GM21825 (cell line): ENCODE measurements around the gene RMND5A.

Source experiments
- ATAC-seq: cut with Tn5 transposase; IDR thresholded peaks from one replicate; pipeline ENCODE4 v1.9.1; 2021; ENCODE audit warnings: mild to moderate bottlenecking, moderate library complexity; ENCODE audit not compliant: unreplicated experiment

The RMND5A gene

GRCh38 chr2:86790134-86790675 is 70.1 kb downstream of the RMND5A start:
- ATAC-seq, result no peak

DNA sequence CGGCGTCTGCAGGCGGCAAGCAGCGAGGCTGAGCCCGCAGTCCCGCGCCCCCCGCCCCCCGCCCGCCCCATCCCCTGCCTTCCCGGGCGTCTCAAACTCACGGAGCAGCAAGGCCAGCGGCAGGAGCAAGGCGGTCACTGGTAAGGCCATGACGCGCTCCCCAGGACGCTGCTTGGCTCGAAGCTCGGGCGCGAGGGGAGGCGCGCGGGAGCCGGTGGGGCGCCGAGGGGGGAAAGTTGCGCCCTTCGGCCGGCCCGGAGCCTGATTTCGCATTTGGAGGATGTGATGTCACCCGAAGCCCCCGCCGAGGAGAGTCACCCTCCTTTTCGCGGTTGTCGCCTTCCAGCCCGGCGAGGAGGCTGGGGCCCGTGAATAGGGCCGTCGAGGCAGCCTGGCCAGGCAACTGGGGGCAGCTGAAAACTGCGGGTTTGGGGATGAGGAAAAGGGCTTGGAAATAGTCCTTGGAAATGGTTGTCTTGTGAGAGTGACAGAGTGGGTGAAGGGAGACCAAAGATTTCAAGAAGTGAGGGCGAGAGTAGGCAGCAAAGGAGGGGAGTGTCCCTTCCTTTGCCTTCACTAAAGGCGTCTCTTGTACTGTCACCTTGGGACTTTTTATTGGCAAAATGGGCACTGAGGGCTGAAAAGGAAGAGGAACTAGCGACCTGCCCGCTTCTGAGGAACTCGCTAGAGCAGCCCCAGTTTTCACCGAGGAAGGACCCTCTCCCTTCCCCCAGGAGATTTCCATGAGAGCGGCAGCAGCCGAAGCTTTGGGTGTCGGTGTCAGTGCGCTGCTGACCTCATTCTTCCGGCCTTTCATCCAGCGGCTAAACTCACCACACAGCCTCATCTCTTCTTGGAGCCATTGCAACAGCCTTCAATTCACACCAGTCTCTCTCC is 70.8 kb downstream of the RMND5A start, which contains the start of gene CD8A:
CD8A (minus strand) TSS at position 238 of the 897 bp plus-strand sequence; CDS start at position 150, 88 bp downstream.
- no peak for ATAC-seq

DNA sequence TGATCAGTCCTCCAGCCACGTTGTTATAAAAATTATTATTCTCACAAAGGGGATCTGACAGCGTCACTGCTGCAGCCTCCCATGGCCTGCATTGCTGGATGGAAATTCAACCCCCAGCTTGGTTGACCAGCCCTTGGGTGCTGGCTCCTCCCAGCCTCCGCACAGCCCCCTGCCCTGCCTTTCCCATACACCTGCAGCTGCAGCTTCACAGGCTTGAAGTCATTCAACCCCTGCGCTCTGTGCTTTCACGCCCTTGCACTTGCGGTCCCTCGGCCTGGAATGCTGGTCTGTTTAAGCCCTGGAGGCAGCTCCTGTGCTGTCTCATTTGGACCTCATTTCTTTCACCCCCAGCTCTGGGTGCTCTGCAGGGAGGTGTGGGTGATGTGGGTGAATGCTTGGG is 71.5 kb downstream of the RMND5A start:
- ATAC-seq, result no peak

DNA sequence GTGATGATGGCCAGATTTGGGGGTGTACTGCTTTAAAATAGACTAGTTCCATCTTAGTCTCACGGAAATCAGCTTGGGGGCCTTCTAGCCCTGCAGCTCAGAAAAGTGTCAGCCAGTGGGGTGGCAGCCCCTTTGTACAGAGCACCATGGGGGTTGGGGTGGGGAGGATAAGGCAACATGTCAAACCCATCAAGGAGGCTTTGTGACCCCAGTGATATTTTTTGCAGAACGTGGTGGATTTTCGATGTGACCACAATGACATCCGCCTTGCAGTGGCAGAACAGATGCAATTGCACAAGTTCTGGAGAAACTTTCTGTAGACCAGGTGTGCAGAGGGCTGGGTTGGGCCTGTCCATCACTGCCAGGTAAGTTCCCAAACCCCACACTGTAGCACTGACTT is 73.7 kb downstream of the RMND5A start:
- no peak for ATAC-seq

GRCh38 chr2:86794861-86795260 is 74.8 kb downstream of the RMND5A start:
- ATAC-seq, result no peak

DNA sequence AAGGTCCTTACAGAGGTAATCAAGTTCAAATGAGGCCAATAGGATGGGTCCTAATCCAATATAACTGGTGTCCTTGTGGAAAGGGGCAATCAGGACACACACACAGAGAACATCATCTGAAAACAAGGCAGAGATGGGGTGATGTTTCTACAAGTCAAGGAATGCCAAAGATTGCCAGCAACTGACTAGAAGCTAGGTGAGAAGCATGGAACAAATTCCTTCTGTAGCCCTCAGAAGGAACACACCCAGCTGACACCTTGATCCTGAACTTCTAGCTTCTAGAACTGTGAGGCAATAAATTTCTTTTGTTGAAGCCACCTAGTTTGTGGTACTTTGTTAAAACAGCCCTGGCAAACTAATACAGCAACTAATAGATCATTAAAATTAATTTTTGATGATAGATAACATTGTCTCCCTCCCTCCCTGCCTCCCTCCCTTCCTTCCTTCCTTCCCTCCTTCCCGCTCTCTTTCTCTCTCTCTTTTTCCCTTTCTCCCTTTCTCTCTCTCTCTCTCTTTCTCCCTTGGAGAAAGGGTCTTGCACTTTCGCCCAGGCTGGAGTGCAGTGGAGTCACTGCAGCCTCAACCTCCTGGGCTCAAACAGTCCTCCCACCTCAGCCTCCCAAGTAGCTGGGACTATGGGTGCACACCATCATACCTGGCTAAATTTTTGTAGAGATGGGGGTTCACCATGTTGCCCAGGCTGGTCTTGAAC is 80.9 kb downstream of the RMND5A start:
- ATAC-seq, result no peak

- ATAC-seq, result no peak
These were observed 86.2 kb downstream of the RMND5A start for GRCh38 chr2:86806059-86806857.

DNA sequence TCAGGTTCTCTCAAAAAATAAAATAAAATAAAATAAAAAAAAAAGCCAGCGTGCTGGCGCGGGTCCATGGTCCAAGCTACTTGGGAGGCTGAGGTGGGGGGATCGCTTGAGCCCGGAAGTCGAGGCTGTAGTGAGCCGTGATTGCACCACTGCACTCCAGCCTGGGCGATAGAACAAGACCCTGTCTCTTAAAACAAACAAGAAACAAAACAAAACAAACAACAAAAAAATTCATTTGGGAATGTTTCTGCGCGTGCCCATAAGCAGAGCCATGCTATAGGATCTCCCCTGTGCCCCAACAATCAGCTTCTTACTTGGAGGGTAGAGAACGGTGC is 87.0 kb downstream of the RMND5A start:
- no peak for ATAC-seq

- ATAC-seq, result no peak
These were observed 87.6 kb downstream of the RMND5A start for GRCh38 chr2:86807468-86808275.

GRCh38 chr2:86808315-86809161 is 88.4 kb downstream of the RMND5A start:
- ATAC-seq, result peak; percentile 96

- ATAC-seq, result no peak
These were observed 89.5 kb downstream of the RMND5A start for GRCh38 chr2:86809481-86810121.

DNA sequence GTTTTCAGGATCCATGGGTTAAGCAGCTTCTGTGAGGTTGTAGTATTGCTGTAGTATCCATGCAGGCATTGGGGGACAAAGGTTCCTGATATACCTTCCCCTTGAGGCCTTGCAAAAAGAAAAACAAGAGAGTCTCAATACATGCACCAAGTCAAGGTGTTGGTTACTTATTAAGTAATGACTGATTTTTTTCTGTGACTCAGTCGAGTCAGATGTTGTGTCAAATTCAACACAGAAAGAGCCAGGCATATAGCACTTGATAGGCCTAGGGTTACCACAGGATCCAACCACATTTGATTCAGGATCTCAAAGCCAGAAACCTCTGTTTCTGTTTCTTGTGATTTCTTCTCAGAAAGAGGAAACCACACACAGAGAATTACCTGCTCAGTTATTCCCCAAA is 95.5 kb downstream of the RMND5A start:
- ATAC-seq, result no peak

DNA sequence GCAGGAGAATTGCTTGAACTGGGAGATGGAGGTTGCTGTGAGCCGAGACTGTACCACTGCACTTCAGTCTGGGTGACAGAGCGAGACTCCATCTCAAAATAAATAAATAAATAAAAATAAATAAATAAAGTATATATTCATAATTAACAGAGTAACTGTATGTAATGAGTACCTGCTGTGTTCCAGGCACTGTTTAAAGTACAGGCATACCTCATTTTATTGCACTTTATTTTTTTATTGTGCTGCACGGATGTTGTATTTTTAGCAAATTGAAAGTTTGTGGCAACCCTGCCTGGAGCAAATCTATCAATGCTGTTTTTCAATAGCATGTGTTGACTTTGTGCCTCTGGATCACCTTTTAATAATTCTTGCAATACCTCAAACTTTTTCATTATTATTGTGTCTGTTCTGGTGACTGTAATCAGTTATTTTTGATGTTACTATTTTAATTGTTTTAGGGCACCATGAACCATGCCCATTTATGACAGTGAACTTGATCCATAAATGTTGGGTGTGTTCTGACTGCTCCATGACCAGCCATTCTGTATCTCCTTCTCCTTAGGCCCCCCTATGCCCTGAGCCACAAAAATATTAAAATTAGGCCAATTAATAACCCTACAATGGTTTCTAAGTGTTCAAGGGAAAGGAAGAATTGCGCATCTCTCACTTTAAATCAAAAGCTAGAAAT is 98.2 kb downstream of the RMND5A start:
- ATAC-seq, result no peak

DNA sequence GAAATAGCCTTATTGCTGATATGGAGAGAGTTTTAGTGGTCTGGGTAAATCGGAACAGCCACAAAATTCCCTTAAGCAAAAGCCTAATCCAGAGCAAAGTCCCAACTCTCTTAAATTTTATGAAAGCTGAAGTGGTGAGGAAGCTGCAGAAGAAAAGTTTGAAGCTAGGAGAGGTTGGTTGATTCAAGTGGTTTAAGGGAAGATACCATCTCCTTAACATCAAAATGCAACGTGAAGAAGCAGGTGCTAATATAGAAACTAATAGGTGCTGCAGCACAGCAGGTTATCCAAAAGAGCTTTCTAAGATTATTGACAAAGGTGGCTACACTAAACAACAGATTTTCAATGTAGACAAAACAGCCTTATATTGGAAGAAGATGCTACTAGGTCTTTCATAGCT is 98.9 kb downstream of the RMND5A start:
- ATAC-seq, result no peak

DNA sequence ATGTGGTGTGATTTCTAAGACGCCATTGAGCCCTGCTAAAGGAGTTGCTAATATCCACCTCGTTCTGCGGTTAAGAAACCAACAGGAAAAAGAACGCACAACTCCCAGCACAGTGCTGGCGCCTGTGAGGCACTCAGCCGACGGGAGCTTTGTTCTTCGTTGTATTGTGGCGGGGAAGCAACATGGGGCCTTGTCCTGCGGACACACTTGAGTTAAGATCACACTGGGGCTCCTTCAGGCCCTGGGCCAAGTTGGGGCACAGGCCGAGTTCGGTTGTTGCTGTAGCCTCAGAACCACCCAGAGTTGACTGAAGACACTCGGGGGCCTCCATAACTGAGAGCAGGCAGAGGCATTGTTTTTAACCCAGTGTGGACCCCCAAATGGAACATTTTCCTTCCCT is 101.2 kb downstream of the RMND5A start:
- ATAC-seq, result no peak

- ATAC-seq, result no peak
These were observed 101.8 kb downstream of the RMND5A start for GRCh38 chr2:86821842-86822241.

GRCh38 chr2:86822668-86823345 is 102.7 kb downstream of the RMND5A start:
- ATAC-seq, result no peak
